H1 (cell line): ENCODE data around the gene HPN. TPM values are rescaled to one million over a fixed set of nuclear protein-coding genes. Genes with fewer than 3 reads are reported as not detected.

Experiments used
- CTCF ChIA-PET: fragments of 300-600 bp; sonication (Branson Sonifier 250); formaldehyde crosslinking; loops from one replicate; lab custom pipeline; 2021; ENCODE audit not compliant: partially characterized antibody; lab: Charles Lee
- POLR2A ChIA-PET: fragments of 300-600 bp; sonication (Branson Sonifier 250); formaldehyde crosslinking; loops from one replicate; lab custom pipeline; 2021; ENCODE audit warnings: inconsistent platforms; ENCODE audit not compliant: partially characterized antibody; lab: Charles Lee
- DNase-seq, 2 experiments: peaks; one replicate each; pipeline versions ENCODE4 v3.0.0 to v3.0.0-alpha.2; 2010 to 2022; ENCODE audit warnings: low spot score in 2 of 2, low read depth in 1 of 2, mixed read lengths in 1 of 2
- FAIRE-seq: peaks from 2 replicates; lab custom pipeline; 2011; peaks lifted over from hg19 to GRCh38; lab: Jason Lieb, UNC
- H2AFZ ChIP-seq: 2 replicates; pipeline ENCODE4 v1.8.1; 2012; ENCODE audit warnings: low read length, inconsistent platforms
- H2AK5ac ChIP-seq: 2 replicates; pipeline ENCODE4 v1.6.1; 2013; ENCODE audit warnings: low read depth, low read length
- H2BK120ac ChIP-seq: replicated peaks from 2 replicates; pipeline ENCODE3; 2013; ENCODE audit warnings: low read depth, low read length, inconsistent platforms
- H2BK12ac ChIP-seq: 2 replicates; pipeline ENCODE4 v1.6.1; 2013; ENCODE audit warnings: low read depth, low read length
- H2BK15ac ChIP-seq: 2 replicates; pipeline ENCODE4 v1.6.1; 2013; ENCODE audit warnings: low read length
- H2BK20ac ChIP-seq: 2 replicates; pipeline ENCODE4 v1.6.1; 2013; ENCODE audit warnings: low read length
- H2BK5ac ChIP-seq: 2 replicates; pipeline ENCODE4 v1.6.1; 2013; ENCODE audit warnings: low read depth, low read length
- H3K14ac ChIP-seq: 2 replicates; pipeline ENCODE4 v1.6.1; 2013; ENCODE audit warnings: inconsistent platforms; ENCODE audit not compliant: insufficient read length
- H3K18ac ChIP-seq: 2 replicates; pipeline ENCODE4 v1.6.1; 2013; ENCODE audit warnings: low read length; ENCODE audit errors: extremely low read depth
- H3K23ac ChIP-seq: 2 replicates; pipeline ENCODE4 v1.6.1; 2013; ENCODE audit warnings: inconsistent platforms; ENCODE audit not compliant: insufficient read length
- H3K23me2 ChIP-seq: 2 replicates; pipeline ENCODE4 v1.6.1; 2013; ENCODE audit warnings: low read depth, low read length
- H3K27ac ChIP-seq: 2 replicates; pipeline ENCODE4 v1.6.1; 2011; ENCODE audit warnings: low read depth, low read length, inconsistent platforms
- H3K27me3 ChIP-seq, 4 experiments: replicated peaks in 1 of 4; 1 replicate in 1 of 4; 2 replicates in 3 of 4; pipeline versions ENCODE4 v1.6.1 to v1.8.1; 2011 to 2013; ENCODE audit warnings: low read length in 3 of 4, mild to moderate bottlenecking in 3 of 4, inconsistent platforms in 2 of 4, mixed read lengths in 2 of 4, moderate library complexity in 1 of 4; ENCODE audit not compliant: control insufficient read depth in 3 of 4, insufficient read depth in 3 of 4; ENCODE audit errors: extremely low read depth in 1 of 4
- H3K36me3 ChIP-seq, 4 experiments: 2 replicates each; pipeline versions ENCODE4 v1.6.1 to v1.8.1; 2011 to 2013; ENCODE audit warnings: mild to moderate bottlenecking in 4 of 4, low read length in 3 of 4, moderate library complexity in 2 of 4, control low read depth in 1 of 4, inconsistent platforms in 1 of 4; ENCODE audit not compliant: insufficient read depth in 4 of 4, control insufficient read depth in 2 of 4
- H3K4ac ChIP-seq: replicated peaks from 2 replicates; pipeline ENCODE3; 2013; ENCODE audit warnings: low read length, low read depth, mixed read lengths, inconsistent platforms; ENCODE audit not compliant: insufficient read length
- H3K4me1 ChIP-seq, 4 experiments: replicated peaks in 1 of 4; 1 replicate in 1 of 4; 2 replicates in 3 of 4; pipeline versions ENCODE4 v1.6.1 to v1.8.1; 2011 to 2013; ENCODE audit warnings: low read length in 3 of 4, inconsistent platforms in 2 of 4, mixed read lengths in 1 of 4; ENCODE audit not compliant: insufficient read depth in 4 of 4, control insufficient read depth in 3 of 4
- H3K4me2 ChIP-seq, 2 experiments: 2 replicates each; pipeline versions ENCODE4 v1.6.1 to v1.8.1; 2011 to 2013; ENCODE audit warnings: low read depth in 2 of 2, low read length in 2 of 2, control low read depth in 1 of 2, inconsistent platforms in 1 of 2, mild to moderate bottlenecking in 1 of 2; ENCODE audit not compliant: insufficient read depth in 1 of 2
- H3K4me3 ChIP-seq, 4 experiments: fragments of 200-600, 300-600 bp in 1 of 4; sonication (generic), shearing (Covaris generic), sonication (Bioruptor Twin) in 1 of 4; 2 replicates each; pipeline versions ENCODE4 v1.5.1 to v1.8.1; 2011 to 2016; ENCODE audit warnings: low read length in 4 of 4, low read depth in 3 of 4, control low read depth in 2 of 4, inconsistent platforms in 2 of 4, mild to moderate bottlenecking in 2 of 4, mixed read lengths in 1 of 4, moderate library complexity in 1 of 4; ENCODE audit not compliant: insufficient read depth in 2 of 4; ENCODE audit errors: extremely low read depth in 1 of 4
- H3K56ac ChIP-seq: replicated peaks from 2 replicates; pipeline ENCODE3; 2013; ENCODE audit warnings: low read depth, mild to moderate bottlenecking, mixed read lengths, low read length, inconsistent platforms; ENCODE audit not compliant: insufficient read length
- H3K79me1 ChIP-seq: 2 replicates; pipeline ENCODE4 v1.6.1; 2013; ENCODE audit warnings: low read depth, low read length, control low read depth
- H3K79me2 ChIP-seq, 2 experiments: 2 replicates each; pipeline versions ENCODE4 v1.6.1 to v1.8.1; 2012 to 2013; ENCODE audit warnings: low read length in 2 of 2, mild to moderate bottlenecking in 2 of 2, inconsistent platforms in 1 of 2; ENCODE audit not compliant: insufficient read depth in 2 of 2, control insufficient read depth in 1 of 2
- H3K9ac ChIP-seq, 4 experiments: replicated peaks in 1 of 4; 1 replicate in 1 of 4; 2 replicates in 3 of 4; pipeline versions ENCODE4 v1.6.1 to v1.8.1; 2011 to 2013; ENCODE audit warnings: low read depth in 3 of 4, low read length in 3 of 4, control low read depth in 2 of 4, mild to moderate bottlenecking in 2 of 4, moderate library complexity in 2 of 4, inconsistent platforms in 1 of 4; ENCODE audit errors: extremely low read depth in 1 of 4
- H3K9me3 ChIP-seq, 2 experiments: 2 replicates each; pipeline versions ENCODE4 v1.6.1 to v1.8.1; 2012 to 2013; ENCODE audit warnings: mild to moderate bottlenecking in 2 of 2, moderate library complexity in 2 of 2, control low read depth in 1 of 2, inconsistent platforms in 1 of 2, low read depth in 1 of 2, low read length in 1 of 2, mixed read lengths in 1 of 2; ENCODE audit not compliant: insufficient read depth in 2 of 2
- H4K20me1 ChIP-seq, 2 experiments: replicated peaks in 1 of 2; 2 replicates each; pipeline versions ENCODE3 to v1.8.1; 2011 to 2013; ENCODE audit warnings: inconsistent platforms in 2 of 2, low read length in 2 of 2, mild to moderate bottlenecking in 1 of 2; ENCODE audit not compliant: insufficient read depth in 2 of 2, control insufficient read depth in 1 of 2
- H4K5ac ChIP-seq: 2 replicates; pipeline ENCODE4 v1.6.1; 2013; ENCODE audit warnings: low read length, low read depth, mixed read lengths, inconsistent platforms; ENCODE audit not compliant: insufficient read length
- H4K8ac ChIP-seq: 2 replicates; pipeline ENCODE4 v1.8.0; 2013; ENCODE audit warnings: mild to moderate bottlenecking, moderate library complexity, low read length, inconsistent platforms; ENCODE audit not compliant: insufficient read depth; ENCODE audit errors: extremely low read depth
- H4K91ac ChIP-seq: replicated peaks from 2 replicates; pipeline ENCODE3; 2013; ENCODE audit warnings: low read length, mixed read lengths, inconsistent platforms; ENCODE audit not compliant: insufficient read length
- ATF3 ChIP-seq: IDR thresholded peaks from 2 replicates; pipeline ENCODE4 v1.6.1; 2011; ENCODE audit warnings: low read depth, mild to moderate bottlenecking, low read length; ENCODE audit not compliant: insufficient read depth
- WGBS, 2 experiments: shearing (Covaris generic) in 1 of 2; methylation state at CpG; one replicate each; pipeline versions ENCODE4 v1.1.6 to v1.1.7; 2013 to 2015; ENCODE audit warnings: low lambda C conversion rate in 2 of 2, mixed read lengths in 2 of 2, inconsistent platforms in 1 of 2, low coverage in 1 of 2, missing lambda C conversion rate in 1 of 2; ENCODE audit not compliant: insufficient replicate concordance in 2 of 2, insufficient coverage in 1 of 2, insufficient read length in 1 of 2; ENCODE audit errors: extremely low coverage in 1 of 2, missing lambda C conversion rate in 1 of 2; 5-methylcytosine and 5-hydroxymethylcytosine counted together
- polyA plus RNA-seq, 7 experiments: library from polyadenylated mRNA; depleted of rRNA in 3 of 7; stranded (reverse) in 5 of 7; unstranded in 2 of 7; fragments of >200 nt in 5 of 7; fragments of 200-250 nt in 2 of 7; gene quantifications; 1 replicate in 5 of 7; 2 replicates in 1 of 7; 4 replicates in 1 of 7; pipeline versions ENCODE4 v1.2.1 to v1.2.3, GENCODE V29; 2011 to 2013; ENCODE audit warnings: missing spikeins in 2 of 7, mixed read lengths in 2 of 7
- total RNA-seq: library from RNA; stranded (reverse); fragmentation: NEBNext Ultra II Directional; extraction: Animal tissue kit (Norgen Biotek cat#: 25700); gene quantifications from 2 replicates; pipeline ENCODE4 v1.2.1, GENCODE V29; 2021

Gene HPN
- total and polyA plus RNA-seq, 2 of the 8 experiments (the other 6 are each of a cell fraction or from before 2014, with no cell fraction given): 14.7 to 33.7 TPM

GRCh38 chr19:35026418-35026817 is 15.1 kb upstream of the HPN start:
- H4K20me1 ChIP-seq: peaks cover 7 to 24% of the 10 kb centered on the region in 2 experiments
- H3K14ac ChIP-seq: no peak overlapping the region
- peaks cover 10% of the 10 kb centered on the region; the same call in 1 of the 2 replicates for H3K23me2 ChIP-seq
- H4K5ac ChIP-seq: no peak overlapping the region
- no peak overlapping the region for H2BK120ac ChIP-seq
- no peak overlapping the region for H3K27ac ChIP-seq
- no peak overlapping the region for H3K18ac ChIP-seq
- no peak overlapping the region for H3K4ac ChIP-seq
- no peaks in the 10 kb centered on the region for H3K79me2 ChIP-seq
- peaks cover 28 to 60% (median 52%) of the 10 kb centered on the region in 4 experiments for H3K36me3 ChIP-seq
- DNase-seq: no peak
- H3K79me1 ChIP-seq: no peaks in the 10 kb centered on the region
- no peak overlapping the region for H2BK5ac ChIP-seq
- H3K9ac ChIP-seq: no peak overlapping the region
- H2BK20ac ChIP-seq: no peak overlapping the region
- H3K56ac ChIP-seq: no peak overlapping the region
- H3K23ac ChIP-seq: no peak overlapping the region
- no peak overlapping the region for H2BK12ac ChIP-seq
- H2AFZ ChIP-seq: no peak overlapping the region
- peaks cover 0 to 5% (median 3%) of the 10 kb centered on the region in 4 experiments; a peak in 5 of 7 replicates for H3K4me1 ChIP-seq
- no peak for TF ChIP-seq ATF3
- H3K9me3 ChIP-seq: no peaks in the 10 kb centered on the region
- no peak overlapping the region for H2BK15ac ChIP-seq
- WGBS, 2 experiments: 96% methylated on average over 6 of the region's 6 CpGs; no CpG with 5 or more reads in 1 of the 2 experiments
- H3K27me3 ChIP-seq: peaks cover 0 to 14% (median 12%) of the 10 kb centered on the region in 4 experiments; a peak in 6 of 7 replicates
- H3K4me2 ChIP-seq: no peak overlapping the region
- FAIRE-seq: no peak
- CTCF ChIA-PET: interaction anchor here (0.6 to 3.2 kb wide), 7 partner anchors 18 to 188 kb away, joined by 3 to 11 read pairs (median 3); no protein-coding TSS in a partner anchor
- H4K91ac ChIP-seq: no peak overlapping the region
- no peak overlapping the region for H2AK5ac ChIP-seq
- POLR2A ChIA-PET: interaction anchor here (0.9 to 24.8 kb wide), 5 partner anchors 9 to 41 kb away, joined by 3 to 366 read pairs (median 10); partner anchors contain the start of gene GRAMD1A
- no peak overlapping the region for H4K8ac ChIP-seq
- no peak overlapping the region for H3K4me3 ChIP-seq
